HG03558 (cell line): ENCODE measurements around the gene WDPCP.
"Not testable (repeated sequence)": the region's sequence is repeated elsewhere in the genome, so short reads cannot be mapped to it uniquely, and the experiment has no call there.

Source experiments
- ATAC-seq: cut with Tn5 transposase; IDR thresholded peaks from one replicate; pipeline ENCODE4 v1.9.1; 2021; ENCODE audit warnings: moderate number of reproducible peaks; ENCODE audit not compliant: unreplicated experiment; ENCODE audit errors: extremely low read depth

WDPCP gene

GRCh38 chr2:63484901-63485300, 103.4 kb downstream of the WDPCP start:
- no peak for ATAC-seq

DNA sequence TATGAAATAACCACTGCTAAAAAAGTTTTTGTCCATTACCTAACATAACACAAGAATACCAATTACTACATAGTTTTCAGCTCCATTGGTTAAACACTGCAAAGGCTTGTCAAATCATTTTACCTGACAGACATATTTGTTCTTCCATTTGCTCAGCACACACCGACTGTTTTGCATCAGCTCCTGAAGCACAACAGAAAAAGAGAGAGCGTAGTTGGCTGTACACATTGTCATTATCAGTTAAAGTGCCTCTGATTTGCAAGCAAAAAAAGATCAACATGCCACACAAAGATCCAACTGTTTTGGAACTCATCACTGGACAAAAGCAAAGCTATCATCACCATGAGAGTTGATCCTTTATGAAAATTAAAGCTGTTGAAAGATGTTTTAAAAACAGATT, 103.8 kb downstream of the WDPCP start:
- ATAC-seq, result no peak

- ATAC-seq, result no peak
Measured at GRCh38 chr2:63477686-63478085, 110.6 kb downstream of the WDPCP start.

GRCh38 chr2:63469313-63469712, 119.0 kb downstream of the WDPCP start:
- not testable (repeated sequence) for ATAC-seq

GRCh38 chr2:63465633-63466032, 122.6 kb downstream of the WDPCP start:
- ATAC-seq, result no peak

DNA sequence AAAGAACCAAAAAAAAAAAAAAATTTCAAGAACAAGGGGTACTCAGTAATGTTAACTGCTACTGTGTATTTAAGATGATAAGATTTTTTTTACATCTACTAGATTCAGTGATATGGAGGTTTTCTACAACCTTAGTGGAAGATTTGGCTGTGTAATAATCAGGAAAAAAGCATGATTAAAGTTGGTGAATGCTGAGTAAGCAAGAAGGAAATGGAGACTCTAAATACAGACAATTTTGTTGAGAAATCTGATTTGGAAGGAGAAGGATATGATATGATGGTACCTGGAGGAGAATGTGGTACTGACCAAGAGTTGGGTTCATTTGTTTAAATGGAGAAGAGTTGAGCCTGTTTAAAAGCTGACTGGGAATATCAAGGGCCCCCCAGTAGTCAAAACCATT, 125.1 kb downstream of the WDPCP start:
- ATAC-seq, result no peak

GRCh38 chr2:63446658-63447057, 141.6 kb downstream of the WDPCP start:
- ATAC-seq, result no peak

DNA sequence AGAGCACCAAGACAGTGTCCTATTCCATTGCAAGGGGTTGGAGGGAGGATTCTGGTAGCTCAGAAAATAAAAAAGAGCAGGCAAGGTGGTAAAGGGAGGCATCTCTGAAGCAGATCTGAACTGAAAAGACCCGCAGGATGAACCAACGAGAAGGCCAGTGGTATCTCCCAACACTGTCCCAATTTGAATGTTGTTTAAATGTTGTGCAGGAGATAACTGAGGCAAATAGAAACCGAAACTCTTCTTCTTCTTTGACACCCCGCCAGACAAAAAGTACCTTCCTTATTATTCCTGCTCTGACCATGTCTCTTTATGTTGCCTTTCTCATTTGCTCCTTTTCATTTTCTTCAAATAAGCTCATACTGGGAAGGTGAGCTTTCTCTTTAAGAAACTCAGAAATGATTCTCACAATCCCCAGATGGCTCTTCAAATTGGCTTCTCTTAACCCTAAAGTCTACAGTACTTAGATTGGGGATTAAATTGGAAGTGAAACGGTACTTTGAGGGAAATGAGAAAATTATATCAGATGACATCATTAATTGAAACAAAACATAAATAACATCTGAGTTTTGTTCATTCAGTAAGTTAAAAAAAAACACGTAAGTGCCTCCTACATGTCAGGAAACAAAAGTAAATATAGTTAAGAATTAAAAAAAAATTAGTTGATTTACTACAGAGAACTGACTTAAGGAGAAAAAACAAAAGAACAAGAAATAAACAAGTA, 143.6 kb downstream of the WDPCP start:
- ATAC-seq, result no peak

GRCh38 chr2:63440612-63441011, 147.7 kb downstream of the WDPCP start:
- ATAC-seq, result no peak

DNA sequence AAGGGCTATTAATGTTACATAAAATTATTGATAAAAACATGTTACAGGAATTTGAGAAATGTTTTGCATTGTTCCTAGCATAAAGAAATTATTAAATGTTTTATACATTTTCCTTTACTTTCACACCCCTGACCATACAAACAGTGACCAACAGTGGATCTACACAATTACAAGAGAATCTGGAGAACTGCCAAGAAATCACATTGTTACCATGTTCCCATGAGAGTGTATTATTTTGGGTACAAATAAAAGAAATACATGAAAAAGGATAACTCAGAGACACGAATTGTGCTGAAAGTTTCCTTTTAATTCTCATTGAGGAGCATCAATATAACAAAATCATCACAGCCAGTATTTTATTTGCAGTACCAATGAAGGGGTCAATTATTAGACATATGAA, 150.1 kb downstream of the WDPCP start:
- no peak for ATAC-seq

DNA sequence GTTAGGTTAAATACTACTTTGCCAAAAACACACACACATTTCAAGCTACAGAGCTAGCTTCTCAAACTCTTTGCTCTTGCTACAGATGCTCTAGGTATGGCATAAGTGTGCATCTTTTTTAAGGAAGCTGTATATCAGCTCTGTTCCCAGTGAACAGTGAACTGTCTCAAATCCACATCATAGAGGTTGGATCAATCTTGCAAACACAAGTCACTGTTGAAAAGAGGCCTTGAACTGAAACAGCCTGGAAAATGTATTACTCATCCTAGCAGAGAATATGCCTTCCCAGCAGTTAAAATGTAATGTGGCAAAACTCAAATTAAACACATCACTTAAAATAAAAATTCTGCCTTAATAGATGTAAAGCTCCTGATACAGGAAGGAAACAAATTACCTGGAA, 151.8 kb downstream of the WDPCP start:
- ATAC-seq, result no peak

GRCh38 chr2:63435070-63435469, 153.2 kb downstream of the WDPCP start:
- ATAC-seq, result no peak

GRCh38 chr2:63434024-63435001, 154.0 kb downstream of the WDPCP start:
- no peak for ATAC-seq

DNA sequence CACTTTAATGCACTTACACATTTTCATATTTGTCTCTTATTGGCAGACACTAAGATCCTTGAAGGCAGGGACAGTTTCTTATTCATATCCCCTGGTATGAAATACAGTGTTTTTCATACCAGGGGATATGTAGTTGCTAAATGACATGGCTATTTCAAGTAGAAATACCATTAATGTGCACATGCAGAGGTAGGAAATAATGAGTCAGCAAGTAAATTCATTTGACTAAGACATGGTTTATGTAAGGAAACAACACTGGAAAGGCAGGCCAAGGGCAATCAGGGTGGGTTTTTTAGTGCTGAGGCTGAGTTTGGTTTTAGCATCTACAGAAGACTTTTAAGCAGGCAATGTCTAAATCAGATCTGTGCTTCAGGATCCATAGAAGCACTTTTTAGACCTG, 155.9 kb downstream of the WDPCP start:
- ATAC-seq, result no peak

GRCh38 chr2:63425606-63426005, 162.7 kb downstream of the WDPCP start:
- ATAC-seq, result no peak

GRCh38 chr2:63425079-63425416, 163.2 kb downstream of the WDPCP start:
- ATAC-seq, result peak; percentile 92

DNA sequence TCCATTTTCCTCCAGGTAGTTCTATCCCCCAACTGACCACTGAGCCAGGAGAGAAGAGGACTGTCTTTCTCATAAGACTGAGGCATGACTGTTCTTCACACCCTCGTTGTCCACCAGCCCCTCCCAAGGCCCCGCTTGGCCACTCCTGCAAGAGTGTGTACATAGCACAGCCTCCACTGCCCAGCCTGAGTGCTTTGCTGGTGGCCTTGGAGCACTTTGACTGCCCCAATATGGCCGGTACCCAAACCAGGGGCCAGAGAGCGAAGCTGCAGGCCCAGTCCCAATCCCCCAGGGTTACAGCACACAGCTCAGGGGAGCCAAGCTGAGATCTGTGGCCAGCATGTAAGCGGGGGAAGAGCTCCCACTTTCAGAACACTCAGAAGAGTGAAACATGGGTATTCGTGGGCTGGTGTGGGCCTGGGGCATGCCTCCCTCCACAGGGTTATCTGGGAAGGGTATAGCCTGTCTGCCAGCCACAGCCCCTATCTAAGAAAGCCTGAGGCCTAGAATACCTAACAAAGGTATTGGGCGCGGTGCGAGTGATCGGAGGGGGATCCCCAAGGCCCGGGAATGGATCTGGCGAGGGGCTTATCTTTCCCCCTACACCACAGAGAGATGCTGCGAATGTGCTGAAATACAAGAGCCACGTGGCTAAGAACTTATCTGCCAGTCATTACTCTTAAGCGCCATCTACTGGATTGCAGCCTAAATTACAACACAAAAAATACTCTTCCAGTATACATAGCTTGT, 163.8 kb downstream of the WDPCP start:
- ATAC-seq, result no peak

DNA sequence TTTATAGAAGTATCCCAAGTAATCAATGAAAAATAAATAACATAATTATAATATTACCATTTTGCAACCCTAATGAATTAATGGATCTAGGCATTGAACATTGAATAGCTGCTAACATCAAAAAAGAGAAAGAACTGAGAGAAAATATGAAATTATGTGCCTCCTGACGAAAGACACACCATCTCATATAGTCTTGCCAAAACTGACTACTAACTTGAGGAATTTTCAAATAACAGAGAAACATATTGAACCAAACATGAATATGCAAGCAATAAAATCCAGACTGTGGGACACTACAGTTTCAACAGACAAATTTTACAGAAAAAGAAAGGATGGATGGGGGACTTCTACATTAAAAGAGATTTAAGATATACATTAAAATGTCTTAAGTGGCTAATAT, 165.7 kb downstream of the WDPCP start:
- no peak for ATAC-seq

- ATAC-seq, result no peak
Measured at GRCh38 chr2:63408530-63408929, 179.7 kb downstream of the WDPCP start.

- no peak for ATAC-seq
Measured at GRCh38 chr2:63406641-63407040, 181.6 kb downstream of the WDPCP start.

DNA sequence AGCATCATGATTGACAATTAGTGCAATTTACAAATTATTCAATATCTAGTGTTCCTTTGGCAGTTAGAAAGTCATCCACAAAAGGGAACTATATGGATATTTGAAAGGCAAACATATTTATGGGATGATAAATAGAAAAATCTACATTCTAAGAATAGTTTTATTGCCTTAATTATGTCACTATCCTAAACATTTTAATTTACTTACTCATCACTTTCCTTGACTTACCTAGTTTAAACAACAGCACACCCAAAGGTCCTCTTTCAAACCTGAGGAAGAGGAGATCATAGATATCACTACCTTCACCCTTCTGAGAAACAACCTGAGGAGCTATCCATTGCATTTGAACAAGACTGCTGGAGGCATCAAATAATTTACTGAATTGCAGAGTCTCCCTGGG, 184.5 kb downstream of the WDPCP start:
- no peak for ATAC-seq
